ENCODE results near the gene PLA2G4B. TPM values are rescaled to one million over a fixed set of nuclear protein-coding genes. Genes with fewer than 3 reads are reported as not detected.

Gene PLA2G4B
- total and polyA plus RNA-seq, 2 donors (not counting 1 experiment from before 2014, with no cell fraction given), result 22.6 to 33.2 TPM

GRCh38 chr15:41836713-41837454 is 1.8 kb upstream of the PLA2G4B start:
- POLR2A ChIA-PET, result no interaction called here

More at GRCh38 chr15:41836713-41837454, 1.8 kb upstream of the PLA2G4B start:
- Histone ChIP-seq H3K4me1 (ENCODE audit: control insufficient read depth in 2 of 2, insufficient read depth in 2 of 2, low read length in 2 of 2) (peaks cover 7 to 12% of the 10 kb centered on the region in 2 donors), H4K20me1 (ENCODE audit: control insufficient read depth, insufficient read depth, low read length, poor library complexity, severe bottlenecking) (peaks cover 55% of the 10 kb centered on the region), H3K9me3 (ENCODE audit: control extremely low read depth in 1 of 3, control insufficient read depth in 2 of 3, insufficient read depth in 1 of 3, low read length in 2 of 3) (no peaks in the 10 kb centered on the region), H3K36me3 (replicated peaks in 1 of 2; ENCODE audit: control extremely low read depth in 1 of 2, control insufficient read depth in 1 of 2, extremely low read depth in 1 of 2, insufficient read depth in 2 of 2, low read length in 1 of 2) (peaks cover 0 to 6% of the 10 kb centered on the region in 2 experiments), H2AFZ (ENCODE audit: insufficient read depth, low read depth, low read length, poor library complexity, severe bottlenecking) (no peak overlapping the region), H3K4me2 (replicated peaks; ENCODE audit: low read depth, low read length, poor library complexity, severe bottlenecking) (no peak overlapping the region), H3K27me3 (replicated peaks in 1 of 4; ENCODE audit: control extremely low read depth in 1 of 4, control insufficient read depth in 3 of 4, insufficient read depth in 4 of 4, low read length in 3 of 4) (no peaks in the 10 kb centered on the region), H3K27ac (ENCODE audit: low read length in 2 of 2) (no peak overlapping the region), H3K4me3 (ENCODE audit: control extremely low read depth in 1 of 5, extremely low read depth in 1 of 5, insufficient read depth in 1 of 5, low read depth in 2 of 5, low read length in 4 of 5) (no peak overlapping the region), H3K79me2 (ENCODE audit: control insufficient read depth, insufficient read depth, low read length) (peaks cover 22% of the 10 kb centered on the region), H3K9ac (ENCODE audit: low read length) (no peak overlapping the region)
- TF ChIP-seq EZH2 (IDR thresholded peaks at IDR 0.05; ENCODE audit: borderline replicate concordance, insufficient read depth, low read depth, low read length, poor library complexity, severe bottlenecking), result no peak
- no peak for TF ChIP-seq CTCF (IDR thresholded peaks at IDR 0.05)
- DNase-seq (no peak), ATAC-seq (ENCODE audit: low read depth) (no peak)
- Mint-ChIP-seq H3K27me3 (no peaks in the 10 kb centered on the region), H3K4me3 (no peak overlapping the region), H3K4me1 (peaks cover 12% of the 10 kb centered on the region), H3K27ac (no peak overlapping the region), H3K9me3 (ENCODE audit: insufficient read depth) (no peaks in the 10 kb centered on the region)
- intact Hi-C loops (cut with micrococcal nuclease), result no loop called here
- CTCF ChIA-PET, result no interaction called here
- 91% methylated on average over 23 of the region's 23 CpGs for WGBS (ENCODE audit: insufficient coverage)
